D721Med (cell line): ENCODE measurements around the gene THBD.

Source experiments
- DNase-seq: peaks from one replicate; pipeline ENCODE4 v3.0.0; 2011; ENCODE audit warnings: low spot score; ENCODE audit not compliant: insufficient read length
- FAIRE-seq: peaks from 2 replicates; lab custom pipeline; 2011; peaks lifted over from hg19 to GRCh38; lab: Jason Lieb, UNC
- TF ChIP-seq, protein P1 (sequence below): IDR thresholded peaks from 2 replicates; pipeline ENCODE4 v1.5.1; 2012; ENCODE audit warnings: mild to moderate bottlenecking, control low read depth; ENCODE audit not compliant: insufficient read depth; ENCODE audit errors: missing control alignments

THBD gene

DNA sequence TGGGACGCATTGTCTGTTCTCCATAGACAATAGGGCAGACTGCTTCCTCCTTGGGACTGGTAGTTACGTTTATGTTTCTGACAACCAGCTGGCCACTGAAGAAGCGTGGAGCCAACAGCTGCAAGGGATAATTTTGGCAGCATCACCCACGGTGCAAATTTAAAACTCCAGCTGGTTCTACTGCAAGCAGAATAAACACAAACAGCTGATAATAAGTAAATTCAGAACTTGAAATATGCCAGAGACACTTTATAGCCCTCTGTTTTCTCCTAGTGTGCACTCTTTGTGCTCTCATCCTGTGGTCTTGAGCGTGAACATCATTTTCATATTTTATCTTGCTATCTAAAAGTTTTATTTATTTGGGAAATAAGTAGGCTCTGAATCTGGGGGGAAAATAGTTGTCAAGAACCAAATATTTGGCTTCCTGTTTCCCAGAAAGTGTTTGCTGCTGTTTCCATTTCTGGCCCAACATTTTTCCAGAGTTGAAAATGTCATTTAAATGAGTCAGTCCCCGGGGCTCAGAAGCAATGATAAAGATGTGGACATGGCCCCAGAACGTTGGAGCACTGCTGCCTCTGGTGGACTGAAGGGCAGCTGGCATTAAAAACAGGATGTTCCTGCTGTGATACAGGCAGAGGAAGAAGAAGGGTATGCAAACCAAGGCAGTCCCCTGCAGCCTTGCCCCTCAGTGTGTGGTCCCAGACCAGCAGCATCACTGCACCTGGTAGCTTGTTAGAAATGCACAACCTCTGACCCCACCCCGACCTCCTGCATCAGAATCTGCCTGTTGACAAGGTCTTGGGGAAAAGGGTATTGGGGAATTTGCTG is 12.5 kb upstream of the THBD start:
- DNase-seq (no peak), FAIRE-seq (no peak)
- TF ChIP-seq, protein P1, sequence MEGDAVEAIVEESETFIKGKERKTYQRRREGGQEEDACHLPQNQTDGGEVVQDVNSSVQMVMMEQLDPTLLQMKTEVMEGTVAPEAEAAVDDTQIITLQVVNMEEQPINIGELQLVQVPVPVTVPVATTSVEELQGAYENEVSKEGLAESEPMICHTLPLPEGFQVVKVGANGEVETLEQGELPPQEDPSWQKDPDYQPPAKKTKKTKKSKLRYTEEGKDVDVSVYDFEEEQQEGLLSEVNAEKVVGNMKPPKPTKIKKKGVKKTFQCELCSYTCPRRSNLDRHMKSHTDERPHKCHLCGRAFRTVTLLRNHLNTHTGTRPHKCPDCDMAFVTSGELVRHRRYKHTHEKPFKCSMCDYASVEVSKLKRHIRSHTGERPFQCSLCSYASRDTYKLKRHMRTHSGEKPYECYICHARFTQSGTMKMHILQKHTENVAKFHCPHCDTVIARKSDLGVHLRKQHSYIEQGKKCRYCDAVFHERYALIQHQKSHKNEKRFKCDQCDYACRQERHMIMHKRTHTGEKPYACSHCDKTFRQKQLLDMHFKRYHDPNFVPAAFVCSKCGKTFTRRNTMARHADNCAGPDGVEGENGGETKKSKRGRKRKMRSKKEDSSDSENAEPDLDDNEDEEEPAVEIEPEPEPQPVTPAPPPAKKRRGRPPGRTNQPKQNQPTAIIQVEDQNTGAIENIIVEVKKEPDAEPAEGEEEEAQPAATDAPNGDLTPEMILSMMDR: no peak

- DNase-seq: no peak
- TF ChIP-seq, protein P1: no peak
- no peak for FAIRE-seq
These were observed 11.8 kb upstream of the THBD start for GRCh38 chr20:23061262-23061661.

DNA sequence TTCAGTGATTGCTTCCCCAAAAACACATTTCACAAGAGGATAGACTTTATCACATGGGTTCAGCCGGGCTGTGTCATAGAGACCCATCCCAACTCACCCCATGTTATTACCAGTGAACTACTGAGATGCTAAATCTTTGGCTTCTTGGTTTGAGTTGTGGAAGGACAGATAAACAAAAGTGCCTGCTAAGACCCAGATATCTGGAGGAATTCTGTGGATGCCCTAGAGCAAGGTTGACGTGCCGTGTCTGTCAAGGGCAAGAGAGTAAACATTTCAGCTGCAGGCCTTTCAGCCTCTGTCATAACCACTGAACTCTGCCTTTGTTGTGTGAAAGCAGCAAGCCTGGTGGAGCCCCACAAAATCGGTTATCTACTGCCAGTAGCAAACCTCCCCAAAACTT is 11.2 kb upstream of the THBD start:
- FAIRE-seq (no peak), DNase-seq (no peak)
- TF ChIP-seq, protein P1: no peak

GRCh38 chr20:23059846-23060245 is 10.4 kb upstream of the THBD start:
- FAIRE-seq (no peak), DNase-seq (no peak)
- TF ChIP-seq, protein P1: no peak

- TF ChIP-seq, protein P1: no peak
- no peak for DNase-seq
- FAIRE-seq: no peak
These were observed 9.5 kb upstream of the THBD start for GRCh38 chr20:23059001-23059400.

- no peak for DNase-seq
- TF ChIP-seq, protein P1: no peak
- FAIRE-seq: no peak
These were observed 8.8 kb upstream of the THBD start for GRCh38 chr20:23058240-23058639.

GRCh38 chr20:23052904-23053303 is 3.4 kb upstream of the THBD start:
- FAIRE-seq: no peak
- TF ChIP-seq, protein P1: no peak
- no peak for DNase-seq
